ENCODE data around the gene IGFN1. TPM values are rescaled to one million over a fixed set of nuclear protein-coding genes. Genes with fewer than 3 reads are reported as not detected.

Gene IGFN1
- total and polyA plus RNA-seq, 9 of the 15 experiments (the other 6 are each of a cell fraction or from before 2014, with no cell fraction given): 0.04 TPM; not detected in 8

DNA sequence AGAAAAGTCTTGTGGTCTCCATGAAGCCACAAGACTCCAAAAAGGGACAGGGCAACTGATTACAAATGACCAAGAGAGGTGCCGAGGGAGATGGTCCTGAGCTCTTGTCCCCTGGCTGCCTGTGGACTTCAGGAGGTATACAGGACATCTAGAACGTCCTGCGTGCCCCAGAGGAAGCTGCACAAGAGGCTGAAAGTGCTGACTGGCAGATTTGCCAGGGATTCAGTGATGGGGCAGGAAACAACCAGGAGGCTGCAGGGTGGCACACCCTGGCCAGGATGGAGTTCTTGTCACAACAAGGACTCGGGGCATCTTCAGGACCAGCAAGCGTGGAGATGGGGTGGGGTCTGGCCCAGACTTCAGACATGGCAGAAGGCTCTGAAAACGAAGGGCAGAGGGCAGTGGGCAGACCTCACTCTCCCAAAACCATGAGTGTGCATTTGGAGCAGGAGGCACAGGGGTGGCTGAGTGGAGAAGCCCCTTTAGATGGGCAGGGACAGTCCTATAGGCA is 79.3 kb downstream of the IGFN1 start:
- Histone ChIP-seq H3K79me2 (ENCODE audit: control insufficient read depth, insufficient read depth, low read length) (no peaks in the 10 kb centered on the region), H3K9me1 (ENCODE audit: control insufficient read depth, insufficient read depth, low read length) (no peaks in the 10 kb centered on the region), H2AFZ (ENCODE audit: low read depth, low read length) (no peak overlapping the region), H4K20me1 (replicated peaks; ENCODE audit: control insufficient read depth, insufficient read depth, low read length) (peaks cover 9% of the 10 kb centered on the region; the same call in 1 of the 2 replicates), H3K36me3 (ENCODE audit: control insufficient read depth, insufficient read depth, low read length) (no peaks in the 10 kb centered on the region), H3K4me3 (no peak overlapping the region), H3K27me3 (ENCODE audit: control insufficient read depth in 2 of 2, insufficient read depth in 2 of 2, low read length in 2 of 2) (peaks cover 28 to 52% of the 10 kb centered on the region in 2 experiments; a peak in 4 of 5 replicates), H3K9me3 (replicated peaks; ENCODE audit: control insufficient read depth, insufficient read depth, low read depth, low read length) (no peaks in the 10 kb centered on the region), H3K9ac (ENCODE audit: insufficient read depth in 1 of 2, low read depth in 2 of 2, low read length in 2 of 2) (no peak overlapping the region), H3K4me2 (ENCODE audit: insufficient read depth, low read length) (no peak overlapping the region), H3K4me1 (replicated peaks in 1 of 2; ENCODE audit: control insufficient read depth in 2 of 2, insufficient read depth in 2 of 2, low read length in 2 of 2) (no peaks in the 10 kb centered on the region), H3K27ac (ENCODE audit: extremely low read depth, low read depth, low read length) (no peak overlapping the region)
- DNase-seq (ENCODE audit: extremely low read depth in 1 of 4, low spot score in 3 of 4): no peak
- intact Hi-C loops (cut with micrococcal nuclease) (no loop called here), in situ Hi-C loops (cut with MboI) (no loop called here)
- ATAC-seq: no peak
- BruUV-seq (replicated peaks): no TSS peak
- FAIRE-seq: no peak
- POLR2A ChIA-PET: interaction anchor here (0.5 to 1.0 kb wide), 3 partner anchors 11 to 328 kb away, joined by 3 read pairs; no protein-coding TSS in a partner anchor
- CTCF ChIA-PET (ENCODE audit: low intra/inter-chr PET ratio): no interaction called here
- WGBS (ENCODE audit: insufficient coverage, low coverage, missing lambda C conversion rate): 1% methylated on average over 6 of the region's 6 CpGs
- TF ChIP-seq ZNF124 (CRISPR knock-in tag; IDR thresholded peaks at IDR 0.05) (no peak), ELF1 (tag; IDR thresholded peaks at IDR 0.05) (no peak), SMAD4 (CRISPR knock-in tag; conservative IDR thresholded peaks at IDR 0.05) (no peak), NUFIP1 (IDR thresholded peaks at IDR 0.05; ENCODE audit: partially characterized antibody) (no peak), TEAD4 (IDR thresholded peaks at IDR 0.05; ENCODE audit: low read length) (no peak), TEAD4 (CRISPR knock-in tag; IDR thresholded peaks at IDR 0.05; ENCODE audit: borderline replicate concordance) (no peak), ZNF507 (tag; conservative IDR thresholded peaks at IDR 0.05) (no peak), HSF4 (CRISPR knock-in tag; IDR thresholded peaks at IDR 0.05; ENCODE audit: borderline replicate concordance) (no peak), ELK3 (CRISPR knock-in tag; IDR thresholded peaks at IDR 0.05) (no peak), PRPF4 (IDR thresholded peaks at IDR 0.05; ENCODE audit: insufficient read depth, low read depth, low read length, poor library complexity, severe bottlenecking) (no peak), ZNF586 (CRISPR knock-in tag; conservative IDR thresholded peaks at IDR 0.05) (no peak), MAFG (tag; conservative IDR thresholded peaks at IDR 0.05) (peak; percentile 80), HNRNPL (IDR thresholded peaks at IDR 0.05; ENCODE audit: low read depth, low read length) (no peak), CBX3 (IDR thresholded peaks at IDR 0.05; ENCODE audit: borderline replicate concordance in 1 of 2, low read length in 2 of 2) (no peak), DEAF1 (CRISPR knock-in tag; IDR thresholded peaks at IDR 0.05) (no peak), C11orf30 (IDR thresholded peaks at IDR 0.05; ENCODE audit: low read depth) (peak; percentile 60), KAT7 (CRISPR knock-in tag; IDR thresholded peaks at IDR 0.05; ENCODE audit: borderline replicate concordance) (no peak), SMAD2 (IDR thresholded peaks at IDR 0.05; ENCODE audit: low read depth, low read length) (no peak), MAFF (IDR thresholded peaks at IDR 0.05; ENCODE audit: low read length) (peak; percentile 73), MAFK (IDR thresholded peaks at IDR 0.05; ENCODE audit: low read length) (peak; percentile 71), RNF2 (IDR thresholded peaks at IDR 0.05) (no peak), ZNF121 (CRISPR knock-in tag; conservative IDR thresholded peaks at IDR 0.05) (no peak), ZNF316 (IDR thresholded peaks at IDR 0.05) (peak; percentile 81), ZEB2 (IDR thresholded peaks at IDR 0.05) (no peak), JUNB (CRISPR knock-in tag; conservative IDR thresholded peaks at IDR 0.05) (no peak), ELF4 (CRISPR knock-in tag; IDR thresholded peaks at IDR 0.05) (no peak)

Data from K562 (cell line).